ENCODE measurements around the gene PLCH1.

PLCH1 gene

DNA sequence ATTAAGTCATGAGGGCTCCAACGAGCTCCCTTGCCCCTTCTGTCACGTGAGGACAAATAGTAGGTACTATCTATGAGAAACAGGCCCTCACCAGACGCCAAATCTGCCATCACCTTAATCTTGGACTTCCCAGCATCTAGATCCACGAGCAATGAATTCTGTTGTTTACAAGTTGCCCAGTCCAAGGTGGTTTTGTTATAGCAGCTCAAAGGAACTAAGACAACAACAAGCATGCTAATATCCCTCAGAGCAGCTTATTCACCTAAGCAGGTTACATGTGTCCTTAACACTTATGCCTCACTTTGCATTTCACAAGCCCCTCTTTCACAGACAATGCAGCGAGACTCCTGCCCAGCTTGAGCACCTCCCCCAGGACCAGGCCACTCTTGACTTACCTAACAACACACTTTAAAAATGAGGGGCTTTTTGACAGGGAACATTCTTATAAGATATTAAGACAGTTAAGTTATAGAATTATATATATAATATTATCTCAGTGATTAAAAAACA is 219.5 kb downstream of the PLCH1 start:
- DNase-seq, result no peak

DNA sequence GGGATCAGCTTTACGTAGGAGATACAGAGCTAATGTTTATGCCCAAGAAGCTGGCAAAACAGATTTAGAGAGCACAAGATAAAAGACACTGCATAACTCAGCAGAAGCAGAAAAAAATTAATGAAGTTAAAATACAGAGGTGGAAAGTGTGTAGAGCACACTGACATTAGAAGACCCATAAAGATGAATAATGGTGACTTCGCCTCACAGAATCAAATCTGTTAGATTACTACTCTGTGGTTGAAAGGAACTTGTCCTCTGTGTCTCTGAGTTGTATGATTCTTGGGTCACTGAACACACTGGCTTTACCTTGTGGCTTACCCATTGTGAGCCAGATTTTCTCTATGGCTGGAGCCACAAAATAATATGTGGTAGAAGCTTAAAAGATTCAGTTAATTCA is 224.4 kb downstream of the PLCH1 start:
- DNase-seq, result no peak

- DNase-seq, result no peak
Measured at GRCh38 chr3:155519078-155519477, 225.8 kb downstream of the PLCH1 start.

- DNase-seq, result no peak
Measured at GRCh38 chr3:155517903-155518302, 227.0 kb downstream of the PLCH1 start.

GRCh38 chr3:155516439-155516838 is 228.4 kb downstream of the PLCH1 start:
- DNase-seq, result no peak

DNA sequence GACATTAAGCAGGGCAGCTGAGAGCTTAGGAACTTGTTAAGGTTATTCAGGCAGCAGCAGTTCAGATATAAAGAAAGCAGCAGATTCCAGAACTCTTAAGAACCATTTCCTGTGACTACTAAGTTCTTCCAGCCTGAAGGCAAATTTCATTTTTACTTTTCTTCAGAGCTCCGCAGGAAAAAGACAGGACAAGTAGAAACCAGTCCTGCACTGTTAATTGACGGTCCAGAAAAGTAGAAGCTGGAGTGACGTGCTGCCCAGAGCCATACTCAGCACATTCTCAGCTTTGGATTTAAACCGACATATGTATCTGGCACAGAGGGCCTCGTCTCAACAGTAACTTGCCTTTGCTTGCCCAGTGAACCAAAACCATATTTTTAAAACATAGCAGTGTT is 232.0 kb downstream of the PLCH1 start:
- no peak for DNase-seq

DNA sequence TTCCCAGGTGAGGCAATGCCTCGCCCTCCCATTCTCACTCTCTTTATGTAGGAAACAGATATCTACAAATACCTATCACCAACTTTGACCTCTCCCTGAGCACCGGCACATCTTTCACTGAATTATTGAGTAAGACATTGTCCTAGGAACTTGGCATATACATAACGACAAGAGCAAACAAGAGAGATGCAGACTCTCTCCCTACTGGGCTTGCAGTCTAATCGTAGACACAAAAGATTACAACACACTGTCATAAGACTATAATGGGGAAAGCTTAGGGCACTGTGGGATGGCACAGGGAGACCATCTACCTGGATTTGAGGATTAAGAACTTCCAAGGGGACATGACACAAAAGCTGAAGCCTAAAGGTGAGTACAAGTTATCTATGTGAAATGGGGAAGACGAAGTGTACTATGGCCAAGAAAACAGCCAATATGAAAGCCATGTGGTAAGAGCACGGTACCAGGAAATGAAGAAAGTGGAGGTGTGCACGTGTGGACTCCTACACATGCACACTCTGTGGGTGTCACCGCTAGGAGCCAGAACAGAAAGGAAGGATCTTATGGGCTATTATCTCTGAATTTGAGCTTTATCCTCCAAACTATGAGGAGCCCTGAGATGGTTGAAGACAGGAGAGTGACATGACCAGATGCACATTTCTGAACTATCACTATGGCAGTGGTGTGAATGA is 232.6 kb downstream of the PLCH1 start:
- DNase-seq, result no peak

- no peak for DNase-seq
Measured at GRCh38 chr3:155504682-155505081, 240.2 kb downstream of the PLCH1 start.

DNA sequence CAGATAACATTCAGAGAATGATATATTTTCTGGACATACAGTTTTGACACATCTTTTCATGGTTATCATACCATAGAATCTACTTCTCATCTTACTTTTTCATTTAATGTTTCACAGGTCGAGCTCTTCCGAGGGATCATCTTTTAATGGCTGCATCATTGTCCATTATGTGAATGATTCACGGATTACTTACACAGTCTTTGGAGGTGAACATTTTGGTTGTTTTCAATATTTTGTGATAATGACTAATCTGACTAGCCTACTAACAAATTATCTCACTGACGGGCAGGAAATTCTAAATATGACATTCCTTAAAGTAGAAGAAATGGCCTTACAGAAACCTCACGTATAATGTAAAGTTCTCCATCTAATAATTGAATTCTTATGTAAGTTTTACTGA is 242.2 kb downstream of the PLCH1 start:
- no peak for DNase-seq

DNA sequence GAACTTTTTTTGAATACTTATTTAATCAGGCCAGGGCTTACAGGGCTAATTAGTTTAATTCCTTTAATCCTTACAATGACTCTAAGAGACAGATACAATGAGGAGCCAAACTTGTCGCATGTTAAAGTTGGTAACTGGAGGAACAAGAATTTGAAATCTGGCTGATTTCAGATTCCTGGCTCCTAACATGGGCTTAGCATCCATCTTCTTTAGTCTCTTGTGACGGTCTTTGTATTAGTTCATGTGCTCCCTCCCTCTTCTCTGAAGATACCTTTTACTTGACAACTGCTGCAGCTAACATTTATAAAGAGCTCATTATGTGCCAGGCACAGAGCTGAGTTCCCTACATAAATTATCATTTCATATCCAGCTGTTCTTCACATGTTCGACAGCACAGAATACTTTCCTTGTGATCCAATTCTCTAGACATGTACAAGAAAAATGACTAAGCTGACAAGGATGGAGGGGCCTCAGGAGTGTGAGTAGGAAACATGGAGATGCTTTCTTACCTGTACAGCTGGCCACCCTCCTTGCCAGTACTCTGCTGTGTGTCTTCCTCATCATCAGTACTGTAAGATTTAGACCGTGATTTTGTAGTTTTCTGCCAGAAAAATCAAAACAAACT is 244.6 kb downstream of the PLCH1 start:
- no peak for DNase-seq

- no peak for DNase-seq
Measured at GRCh38 chr3:155497930-155498647, 246.8 kb downstream of the PLCH1 start.

DNA sequence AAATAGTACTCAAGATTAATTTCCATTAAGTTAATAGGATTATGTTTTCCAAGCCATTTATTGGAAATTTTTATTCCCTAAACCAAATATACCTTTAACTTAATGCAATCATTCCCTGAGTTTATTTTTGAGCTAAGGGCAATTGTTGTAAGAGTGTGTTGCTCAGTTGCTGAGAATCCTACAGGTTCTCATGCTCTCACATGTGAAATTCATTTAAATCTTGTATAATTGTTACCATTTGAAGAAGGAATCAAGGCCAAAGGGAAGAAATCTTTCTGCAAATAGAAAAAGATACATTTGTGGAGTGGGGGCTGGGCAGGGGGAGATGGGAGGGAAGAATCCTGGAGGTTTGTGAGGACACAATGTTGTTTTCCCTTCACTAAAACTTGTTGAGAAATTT is 248.7 kb downstream of the PLCH1 start:
- DNase-seq, result no peak

GRCh38 chr3:155495387-155495786 is 249.5 kb downstream of the PLCH1 start:
- DNase-seq, result no peak

- no peak for DNase-seq
Measured at GRCh38 chr3:155494332-155494731, 250.5 kb downstream of the PLCH1 start.

DNA sequence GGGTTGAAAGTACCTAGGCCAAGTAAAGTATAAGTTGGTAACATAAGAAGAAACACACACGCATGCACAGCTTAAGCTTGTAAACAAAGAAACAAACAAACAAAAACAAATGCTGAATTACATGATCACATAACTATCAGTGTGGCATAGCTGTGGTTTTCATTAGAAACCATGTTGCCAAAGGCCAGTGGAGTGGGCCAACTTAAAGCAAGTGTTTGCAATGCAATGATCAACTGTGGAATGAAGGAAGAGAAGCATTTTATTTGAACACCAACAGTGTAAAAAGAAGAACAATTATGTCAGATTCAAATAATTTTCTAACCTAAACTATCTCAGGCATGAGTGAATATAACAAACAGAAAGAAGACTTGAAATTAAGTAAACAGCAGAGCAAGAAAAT is 252.0 kb downstream of the PLCH1 start:
- DNase-seq, result no peak

GRCh38 chr3:155491696-155492095 is 253.2 kb downstream of the PLCH1 start:
- no peak for DNase-seq

DNA sequence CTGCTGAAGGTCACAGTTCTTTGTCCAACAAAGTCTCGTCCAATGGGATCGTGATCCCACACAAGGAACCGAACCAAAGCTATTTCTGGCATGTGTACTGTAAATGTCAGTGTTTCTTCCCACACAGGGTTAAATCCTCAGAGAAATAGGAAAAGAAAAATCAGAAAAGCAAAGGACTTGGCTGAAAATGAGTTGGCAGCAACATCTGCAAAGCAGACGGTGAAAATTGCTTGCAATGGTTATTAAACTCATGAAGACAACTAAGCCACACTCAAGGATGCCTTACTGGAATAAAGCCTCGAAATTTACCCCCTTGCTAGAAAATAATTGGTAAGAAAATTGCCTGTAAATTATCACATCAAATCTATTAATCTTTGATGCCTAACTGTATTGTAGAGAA is 256.2 kb downstream of the PLCH1 start:
- DNase-seq, result no peak

- no peak for DNase-seq
Measured at GRCh38 chr3:155485897-155486296, 259.0 kb downstream of the PLCH1 start.

- DNase-seq, result no peak
Measured at GRCh38 chr3:155481591-155481990, 263.3 kb downstream of the PLCH1 start.

GRCh38 chr3:155481089-155481488 is 263.8 kb downstream of the PLCH1 start:
- DNase-seq, result no peak

DNA sequence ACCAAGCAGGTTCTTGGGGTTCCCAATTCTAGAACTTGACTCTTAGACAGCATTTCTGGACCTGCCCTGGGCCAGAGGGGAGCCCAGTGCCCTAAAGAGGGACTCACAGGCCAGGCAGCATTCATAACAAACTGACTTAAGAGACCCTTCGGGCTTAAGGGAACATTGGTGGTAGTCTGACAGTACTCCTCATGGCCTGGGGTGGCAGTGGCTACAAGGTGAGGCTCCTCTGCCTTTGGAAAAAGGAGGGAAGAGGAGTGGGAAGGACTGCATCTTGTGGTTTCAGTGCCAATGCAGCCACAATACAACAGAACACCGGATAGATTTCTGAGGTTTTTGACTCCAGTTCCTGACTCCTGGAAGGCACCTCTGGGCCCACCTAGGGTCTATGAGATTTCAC is 279.2 kb downstream of the PLCH1 start:
- DNase-seq, result no peak

DNA sequence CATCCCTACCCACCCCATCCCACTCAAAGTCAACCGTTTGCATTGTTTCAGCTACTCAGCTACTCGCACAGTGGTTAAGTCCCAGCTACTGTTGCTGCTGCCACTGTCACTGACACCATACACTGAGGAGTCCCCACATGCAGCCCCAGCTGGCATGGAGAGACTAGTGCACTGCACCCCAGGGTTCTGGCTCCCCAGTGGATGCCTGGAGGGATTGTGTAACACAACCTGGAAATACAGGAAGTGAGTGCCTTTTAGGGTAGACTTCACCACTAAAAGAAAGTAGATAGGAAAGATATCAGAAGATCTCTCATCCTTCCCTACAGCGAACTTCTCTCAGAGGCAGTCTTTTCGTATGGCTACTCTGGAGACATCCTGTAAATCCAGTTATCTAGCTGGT is 282.2 kb downstream of the PLCH1 start:
- DNase-seq, result no peak

- DNase-seq, result no peak
Measured at GRCh38 chr3:155457591-155457990, 287.3 kb downstream of the PLCH1 start.

DNA sequence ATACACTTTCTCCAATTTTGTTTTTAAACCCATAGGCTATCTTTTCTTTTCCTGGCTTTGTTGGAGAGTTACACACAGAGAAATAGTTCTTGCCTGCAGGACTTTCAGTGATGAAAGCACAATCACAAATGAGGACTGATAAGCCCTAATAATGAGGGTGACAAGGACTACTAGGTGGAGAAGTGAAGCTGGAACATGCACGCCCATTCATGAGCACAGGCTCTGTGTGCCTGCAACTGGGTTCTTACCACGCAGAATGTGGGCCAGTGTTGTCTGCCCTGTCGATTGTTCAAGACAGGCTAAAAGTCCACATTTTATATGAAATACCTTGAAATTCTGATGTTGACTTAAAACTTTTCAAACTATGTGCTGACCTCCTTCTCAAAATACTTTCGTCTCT is 289.1 kb downstream of the PLCH1 start:
- no peak for DNase-seq
